HG02943 (cell line): ENCODE results near the gene PRDM1.
A peak's percentile ranks its signal among the peaks of the same experiment; 100 is the strongest.

Experiments used
- ATAC-seq: cut with Tn5 transposase; IDR thresholded peaks from one replicate; pipeline ENCODE4 v1.9.1; 2021; ENCODE audit warnings: mild to moderate bottlenecking, low read depth, moderate library complexity; ENCODE audit not compliant: unreplicated experiment

The PRDM1 gene

GRCh38 chr6:106069478-106069877 lies 16.7 kb upstream of the PRDM1 start:
- ATAC-seq, result no peak

DNA sequence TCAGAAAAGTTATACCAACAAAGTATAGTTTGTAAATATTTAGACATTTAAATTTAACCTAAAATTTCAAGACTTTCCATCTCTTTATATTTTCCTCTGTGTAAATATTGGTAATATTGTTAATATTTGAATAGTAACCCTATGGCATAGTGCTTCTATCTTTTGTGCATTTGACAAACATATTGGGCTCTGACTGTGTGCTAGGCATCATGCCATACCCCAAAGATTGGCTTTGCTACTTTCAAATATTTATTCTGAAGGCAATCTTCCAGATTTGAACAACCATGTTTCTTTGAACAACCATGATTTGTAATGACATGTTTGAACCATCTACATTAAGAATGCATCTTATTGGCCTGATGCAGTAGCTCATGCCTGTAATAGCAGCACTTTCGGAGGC lies 15.5 kb upstream of the PRDM1 start:
- ATAC-seq, result no peak

DNA sequence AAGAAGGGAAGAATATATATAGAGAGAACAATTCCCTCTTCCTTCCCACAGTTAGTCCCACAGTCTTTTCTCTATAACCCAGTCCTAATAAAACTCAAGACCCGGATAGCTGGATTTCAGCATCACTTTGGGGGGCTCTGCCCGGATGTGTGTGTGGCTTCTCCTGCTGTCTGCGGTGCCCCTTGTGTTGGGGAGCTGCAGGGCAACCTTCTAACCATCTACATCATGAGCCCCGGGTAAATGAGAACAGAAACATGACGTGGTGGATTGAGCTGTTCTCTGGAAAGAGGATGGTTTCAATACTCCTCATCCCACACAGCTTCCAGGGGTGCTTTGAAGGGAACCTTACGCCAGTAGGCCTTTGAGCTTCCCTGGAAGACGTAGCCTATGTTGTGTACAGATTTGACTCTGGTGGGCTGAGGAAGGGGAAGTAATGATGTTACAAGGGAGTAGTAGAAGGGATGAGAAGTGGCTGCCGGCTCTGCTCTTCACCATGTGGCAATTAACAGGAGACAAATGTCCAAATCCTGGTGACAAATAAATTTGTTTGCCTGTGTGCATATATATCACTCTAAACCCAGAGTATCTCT lies 13.5 kb upstream of the PRDM1 start:
- ATAC-seq, result no peak

DNA sequence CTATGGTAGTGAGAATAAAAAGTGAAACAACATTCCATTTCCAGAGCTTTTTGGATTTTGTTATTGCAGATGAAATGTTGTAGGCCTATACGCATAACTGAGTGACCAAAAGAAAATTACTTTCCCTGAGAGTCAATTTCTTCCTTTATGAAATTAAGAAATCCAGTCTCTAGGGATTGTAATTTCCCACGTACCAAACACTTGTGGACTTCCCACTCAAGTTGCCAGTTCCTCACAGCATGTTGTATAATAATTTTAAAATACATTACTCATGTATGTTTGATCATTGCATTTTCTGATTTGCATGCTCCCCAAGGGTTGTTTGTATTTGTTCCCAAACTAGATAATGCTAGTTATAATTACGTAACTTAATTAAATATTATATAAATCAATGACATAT lies 12.0 kb upstream of the PRDM1 start:
- ATAC-seq, result no peak

DNA sequence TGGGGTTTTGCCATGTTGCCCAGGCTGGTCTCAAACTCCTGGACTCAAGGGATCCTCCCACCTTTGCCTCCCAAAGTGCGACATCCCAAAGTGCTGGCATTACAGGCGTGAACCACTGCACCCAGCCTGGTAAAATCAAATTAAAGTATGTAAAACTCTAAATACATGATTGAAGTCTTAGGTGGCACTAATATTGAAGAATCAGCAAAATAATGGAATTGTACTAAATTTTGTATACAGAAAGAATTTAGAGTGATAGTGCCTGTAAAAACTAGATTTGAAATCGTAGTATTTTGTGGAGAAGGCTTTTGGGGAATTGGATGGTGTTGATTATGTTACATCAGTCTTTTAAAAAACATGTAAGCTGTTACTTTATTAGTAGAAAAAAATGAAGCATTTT lies 10.0 kb upstream of the PRDM1 start:
- ATAC-seq, result no peak

- ATAC-seq, result no peak
These were observed 9.0 kb upstream of the PRDM1 start for GRCh38 chr6:106077170-106077569.

DNA sequence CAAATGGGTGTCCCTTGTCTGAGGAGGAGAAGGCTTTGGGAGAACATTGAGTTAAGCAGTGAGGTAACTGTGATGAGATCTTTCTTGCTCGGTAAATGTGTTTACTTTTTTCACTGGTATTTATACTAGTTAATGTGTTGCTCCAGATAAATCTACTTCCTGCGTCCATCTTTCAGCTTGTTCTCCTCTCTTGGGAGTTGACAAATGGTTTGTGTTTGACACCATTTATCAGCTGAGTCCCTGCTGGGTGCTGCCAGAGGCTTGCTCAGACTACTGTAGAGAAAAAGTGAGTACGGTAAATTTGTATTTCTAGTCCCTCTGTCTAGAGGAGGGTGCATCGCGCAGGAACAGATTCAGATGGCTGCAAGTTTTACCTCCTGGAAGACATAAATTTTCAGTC lies 8.3 kb upstream of the PRDM1 start:
- no peak for ATAC-seq

GRCh38 chr6:106079961-106080762 lies 6.0 kb upstream of the PRDM1 start:
- ATAC-seq, result no peak

DNA sequence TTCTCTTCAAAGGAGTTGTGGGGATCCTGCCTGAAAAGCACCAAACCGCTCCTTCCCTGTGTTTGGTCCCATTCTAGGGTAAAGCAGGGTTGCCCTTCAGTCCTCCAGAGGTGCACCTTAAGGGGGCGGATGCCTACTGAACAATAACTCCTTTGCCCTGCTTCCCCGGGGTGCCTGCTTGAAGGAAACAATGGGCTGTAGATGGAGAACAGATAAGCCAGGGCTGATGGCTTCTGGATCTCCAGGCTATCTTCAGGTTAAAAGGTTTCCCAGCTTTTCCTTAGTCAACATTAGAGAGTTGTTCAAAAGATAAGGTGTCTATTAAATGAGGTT lies 5.4 kb upstream of the PRDM1 start:
- no peak for ATAC-seq

DNA sequence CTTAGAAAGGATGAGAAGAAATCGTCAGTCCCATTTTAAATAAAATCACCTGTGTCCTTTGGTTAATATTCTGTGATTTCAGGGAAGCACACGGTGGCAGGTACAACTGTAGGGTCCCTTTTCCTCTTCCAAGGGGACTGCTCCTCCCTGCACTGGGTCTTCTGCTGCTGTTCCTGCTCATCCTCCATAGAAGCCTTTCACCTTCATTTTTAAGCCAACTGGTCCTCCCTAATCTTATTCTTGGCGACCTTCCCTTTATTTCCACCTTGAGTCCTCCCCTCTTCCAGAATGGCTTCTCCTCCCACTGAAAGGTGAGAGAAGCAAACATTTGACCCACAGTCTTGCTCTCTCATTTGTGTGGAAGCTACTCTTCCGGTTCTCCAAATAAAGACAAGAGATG lies 4.4 kb upstream of the PRDM1 start:
- ATAC-seq, result no peak

- no peak for ATAC-seq
These were observed 3.3 kb upstream of the PRDM1 start for GRCh38 chr6:106082735-106083398.

DNA sequence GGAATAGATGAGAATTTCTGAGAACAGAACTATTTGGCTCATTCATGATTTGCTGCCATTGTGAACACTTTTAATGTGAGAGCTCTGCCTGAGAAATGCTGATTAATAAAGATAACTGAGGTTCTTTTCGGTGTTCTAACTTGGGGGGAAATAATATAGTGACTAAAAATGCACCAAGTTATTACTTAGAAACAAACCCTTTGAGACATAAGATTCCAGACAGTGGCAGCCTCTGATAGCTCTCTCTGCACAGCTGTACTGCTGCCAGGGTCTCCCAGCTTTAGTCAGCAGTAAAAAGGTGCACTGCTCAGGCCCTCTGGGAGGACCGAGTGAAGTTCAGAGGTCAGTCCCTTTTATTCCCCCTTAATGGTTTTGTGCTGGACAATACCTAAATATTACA lies 2.5 kb upstream of the PRDM1 start:
- no peak for ATAC-seq

GRCh38 chr6:106084106-106084988 lies 1.8 kb upstream of the PRDM1 start:
- ATAC-seq, result peak; percentile 68

DNA sequence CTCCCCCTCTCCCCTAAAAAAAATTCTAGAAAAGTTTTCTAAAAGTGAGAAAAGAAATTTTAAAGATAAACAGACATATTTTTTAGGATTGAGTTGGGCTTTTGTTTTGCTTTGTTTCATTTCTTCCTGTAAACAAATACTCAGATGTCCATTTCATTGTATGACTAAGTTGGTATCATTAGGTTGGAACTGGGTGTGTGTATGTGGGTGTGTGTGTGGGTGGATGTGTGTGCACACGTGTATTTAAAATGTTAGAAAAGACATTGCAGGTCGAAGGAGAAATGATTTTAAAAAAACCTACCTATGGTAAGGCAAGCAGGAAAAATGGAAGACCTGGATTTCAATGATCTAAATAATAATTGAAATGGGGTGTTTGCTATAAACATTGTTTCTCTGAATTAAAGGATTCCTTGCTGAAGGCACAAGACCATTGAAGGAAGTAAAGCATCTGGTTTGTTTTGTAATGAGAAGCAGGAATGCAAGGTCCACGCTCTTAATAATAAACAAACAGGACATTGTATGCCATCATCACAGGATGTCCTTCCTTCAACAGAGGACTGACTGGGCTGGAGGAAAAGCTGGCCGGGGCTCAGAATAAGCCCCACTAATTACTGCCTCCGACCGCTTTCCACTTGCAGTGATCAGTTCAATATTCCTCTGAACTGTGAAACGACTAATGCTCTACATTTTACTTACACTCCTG lies 996 bp upstream of the PRDM1 start:
- no peak for ATAC-seq

DNA sequence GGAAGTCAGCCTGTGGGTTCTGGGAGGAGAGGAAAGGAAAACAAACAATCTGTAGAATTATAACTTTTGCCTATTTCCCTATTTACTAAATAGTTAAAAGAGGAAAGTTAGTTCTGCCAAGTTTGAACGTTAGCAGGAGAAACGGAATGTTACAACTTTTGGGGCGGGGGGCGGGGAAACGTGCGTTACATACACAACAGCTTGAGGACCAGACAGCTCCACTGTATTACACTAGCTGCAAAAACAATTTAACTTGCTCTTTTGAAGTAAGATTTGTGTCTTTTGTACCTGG lies 498 bp upstream of the PRDM1 start:
- no peak for ATAC-seq

DNA sequence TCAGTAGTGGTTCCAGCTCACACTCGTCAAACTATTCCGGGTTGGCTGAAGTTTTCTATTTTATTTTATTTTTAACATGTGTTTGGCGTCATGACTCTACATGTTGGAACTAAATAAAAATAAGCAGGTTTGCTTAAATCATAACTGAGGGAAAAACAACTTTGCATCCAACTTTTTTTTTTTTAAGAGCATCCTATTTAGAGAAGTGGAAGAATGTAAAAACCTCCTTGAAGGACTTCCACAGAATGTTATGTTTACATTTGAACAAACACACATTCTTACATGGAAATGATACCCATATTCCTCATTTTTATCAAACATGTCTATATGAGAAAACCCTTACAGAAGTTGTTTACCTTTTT lies 659 bp downstream of the PRDM1 start:
- no peak for ATAC-seq

- ATAC-seq, result no peak
These were observed 1.6 kb downstream of the PRDM1 start for GRCh38 chr6:106087548-106088325.

DNA sequence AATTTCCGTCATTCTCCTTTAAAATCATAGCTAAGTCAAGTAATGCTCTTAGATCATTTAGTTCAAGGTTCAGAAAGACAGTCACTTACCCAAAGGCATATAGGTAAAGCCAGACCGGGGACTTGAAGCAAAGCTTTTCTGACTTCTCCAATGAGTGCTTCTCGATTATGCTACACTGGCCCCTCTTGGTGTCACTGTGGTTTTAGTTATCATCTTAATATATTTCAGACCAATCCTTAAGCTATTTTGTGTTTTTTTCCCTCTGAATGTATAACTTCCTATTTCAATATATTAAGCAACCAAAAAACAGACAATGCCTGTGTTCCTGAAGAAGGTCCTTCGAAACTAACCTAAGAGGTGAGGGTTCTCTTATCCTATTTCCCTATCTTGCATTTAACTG lies 3.9 kb downstream of the PRDM1 start:
- no peak for ATAC-seq

- ATAC-seq, result no peak
These were observed 6.1 kb downstream of the PRDM1 start for GRCh38 chr6:106092279-106092678.
